HepG2 (cell line): Measurements from ENCODE around the gene ACKR3. TPM values are rescaled to one million over a fixed set of nuclear protein-coding genes. Genes with fewer than 3 reads are reported as not detected.

Experiments
- ATAC-seq: fragments of 200-7000 bp; cut with Tn5 transposase; 3 replicates; pipeline ENCODE4 v1.9.1; 2020; ENCODE audit warnings: mild to moderate bottlenecking, moderate library complexity
- BruUV-seq: library from RNA; stranded (reverse); fragments of 400-500 nt; replicated peaks from 2 replicates; lab custom pipeline; 2021; lab: Mats Ljungman, UMichigan
- CTCF ChIA-PET: fragments of 300-600 bp; formaldehyde crosslinking; extraction: SDS; loops from one replicate; lab custom pipeline; 2021; ENCODE audit warnings: low total read pairs, inconsistent platforms, low intra/inter-chr PET ratio; lab: Yijun Ruan, JAX
- POLR2A ChIA-PET: fragments of 350-600 bp; sonication (Branson Sonifier 250); formaldehyde crosslinking; loops from one replicate; lab custom pipeline; 2020; ENCODE audit warnings: antibody characterized with exemption, inconsistent platforms; lab: Yijun Ruan, JAX
- DNase-seq: peaks from one replicate; pipeline ENCODE4 v3.0.0-alpha.2; 2015; ENCODE audit warnings: low spot score
- FAIRE-seq: peaks from 3 replicates; lab custom pipeline; 2011; peaks lifted over from hg19 to GRCh38; lab: Jason Lieb, UNC
- H2AFZ ChIP-seq: one replicate; pipeline ENCODE4 v1.6.1; 2011; ENCODE audit warnings: low read length, inconsistent platforms
- H3K27ac ChIP-seq: fragments of 300-600 bp; 3 replicates; pipeline ENCODE4 v1.8.0; 2011; ENCODE audit warnings: mixed run types, mild to moderate bottlenecking, mixed read lengths, low read length, inconsistent platforms; ENCODE audit not compliant: insufficient read depth; ENCODE audit errors: extremely low read length
- H3K27me3 ChIP-seq, 2 experiments: fragments of 200-600 bp in 1 of 2; 2 replicates in 1 of 2; 3 replicates in 1 of 2; pipeline versions ENCODE4 v1.6.0 to v1.8.0; 2011; ENCODE audit warnings: low read length in 2 of 2, mild to moderate bottlenecking in 2 of 2, moderate library complexity in 2 of 2, inconsistent platforms in 1 of 2; ENCODE audit not compliant: insufficient read depth in 2 of 2, control insufficient read depth in 1 of 2
- H3K36me3 ChIP-seq, 2 experiments: fragments of 200-600 bp in 1 of 2; replicated peaks in 1 of 2; 2 replicates in 1 of 2; 3 replicates in 1 of 2; pipeline versions ENCODE4 v1.5.1 to v1.8.0; 2011; ENCODE audit warnings: low read length in 2 of 2, inconsistent platforms in 1 of 2; ENCODE audit not compliant: insufficient read depth in 2 of 2, control insufficient read depth in 1 of 2
- H3K4me1 ChIP-seq: 2 replicates; pipeline ENCODE4 v1.5.1; 2012; ENCODE audit warnings: low read length, inconsistent platforms; ENCODE audit not compliant: insufficient read depth
- H3K4me2 ChIP-seq: 2 replicates; pipeline ENCODE4 v1.6.0; 2011; ENCODE audit warnings: low read depth, low read length, inconsistent platforms
- H3K4me3 ChIP-seq, 3 experiments: fragments of 200-600 bp in 1 of 3; sonication (generic), shearing (Covaris generic) in 1 of 3; replicated peaks in 1 of 3; 2 replicates each; pipeline ENCODE4 v1.5.1; 2011 to 2016; ENCODE audit warnings: low read length in 3 of 3, inconsistent platforms in 2 of 3, low read depth in 2 of 3, mild to moderate bottlenecking in 2 of 3, control low read depth in 1 of 3, mixed read lengths in 1 of 3; ENCODE audit not compliant: insufficient read depth in 1 of 3
- H3K79me2 ChIP-seq: one replicate; pipeline ENCODE4 v1.6.1; 2011; ENCODE audit warnings: low read length, inconsistent platforms; ENCODE audit not compliant: insufficient read depth
- H3K9ac ChIP-seq: 2 replicates; pipeline ENCODE4 v1.6.0; 2011; ENCODE audit warnings: mild to moderate bottlenecking, low read depth, low read length, inconsistent platforms; ENCODE audit not compliant: insufficient read depth
- H3K9me3 ChIP-seq: 2 replicates; pipeline ENCODE4 v1.5.1; 2012; ENCODE audit warnings: mild to moderate bottlenecking, low read length
- H4K20me1 ChIP-seq: 2 replicates; pipeline ENCODE4 v1.6.0; 2011; ENCODE audit warnings: inconsistent platforms, mild to moderate bottlenecking, low read length, moderate library complexity; ENCODE audit not compliant: insufficient read depth
- CEBPZ ChIP-seq: IDR thresholded peaks from 2 replicates; pipeline ENCODE4 v1.6.1; 2012; ENCODE audit warnings: low read length, improper control_type of control experiment
- CENPX ChIP-seq: sonication (generic); formaldehyde crosslinking; IDR thresholded peaks from 2 replicates; pipeline ENCODE4 v1.9.0; 2021; ENCODE audit warnings: mild to moderate bottlenecking, missing genetic modification reagents, moderate library complexity
- E2F1 ChIP-seq: sonication (generic); formaldehyde crosslinking; IDR thresholded peaks from 2 replicates; pipeline ENCODE4 v1.5.0; 2020; ENCODE audit warnings: missing genetic modification reagents
- FIP1L1 ChIP-seq: fragments of 200-400 bp; formaldehyde crosslinking; IDR thresholded peaks from 2 replicates; pipeline ENCODE4 v1.6.1; 2018; ENCODE audit warnings: low read depth, mild to moderate bottlenecking, low read length, moderate library complexity, borderline replicate concordance; ENCODE audit not compliant: insufficient read depth
- HCFC1 ChIP-seq: fragments of 150-350 bp; IDR thresholded peaks from 2 replicates; pipeline ENCODE4 v1.6.1; 2014; ENCODE audit warnings: low read depth, low read length
- KLF11 ChIP-seq: IDR thresholded peaks from 2 replicates; pipeline ENCODE4 v1.6.1; 2016; ENCODE audit warnings: missing compliant biosample characterization
- MIER3 ChIP-seq: IDR thresholded peaks from 2 replicates; pipeline ENCODE4 v1.6.1; 2016; ENCODE audit warnings: missing compliant biosample characterization, borderline replicate concordance
- MLLT10 ChIP-seq: sonication (generic); formaldehyde crosslinking; IDR thresholded peaks from 2 replicates; pipeline ENCODE4 v1.4.0; 2020; ENCODE audit warnings: missing genetic modification reagents
- NONO ChIP-seq, 2 experiments: fragments of 450-650 bp in 1 of 2; sonication (generic) in 1 of 2; formaldehyde crosslinking in 1 of 2; IDR thresholded peaks in 1 of 2; conservative IDR thresholded peaks in 1 of 2; 2 replicates each; pipeline versions ENCODE4 v1.6.1 to v1.8.0; 2017 to 2022; ENCODE audit warnings: mild to moderate bottlenecking in 1 of 2, missing genetic modification reagents in 1 of 2, moderate library complexity in 1 of 2
- SUZ12 ChIP-seq: fragments of 150-350 bp; IDR thresholded peaks from 2 replicates; pipeline ENCODE4 v1.6.1; 2014; ENCODE audit warnings: low read depth, low read length
- THAP9 ChIP-seq: sonication (generic); formaldehyde crosslinking; IDR thresholded peaks from 2 replicates; pipeline ENCODE4; 2020; ENCODE audit warnings: missing genetic modification reagents, mild to moderate bottlenecking, borderline replicate concordance
- TRIM24 ChIP-seq: sonication (generic); formaldehyde crosslinking; IDR thresholded peaks from 2 replicates; pipeline ENCODE4 v1.8.0; 2022; ENCODE audit warnings: mild to moderate bottlenecking, missing genetic modification reagents
- ZNF256 ChIP-seq: sonication (generic); formaldehyde crosslinking; conservative IDR thresholded peaks from 2 replicates; pipeline ENCODE4 v1.4.0; 2020; ENCODE audit warnings: missing genetic modification reagents
- ZNF326 ChIP-seq: sonication (generic); formaldehyde crosslinking; IDR thresholded peaks from 2 replicates; pipeline ENCODE4 v1.4.0; 2020; ENCODE audit warnings: missing genetic modification reagents, borderline replicate concordance
- ZNF460 ChIP-seq: sonication (generic); formaldehyde crosslinking; IDR thresholded peaks from 2 replicates; pipeline ENCODE4 v1.5.1; 2020; ENCODE audit warnings: missing genetic modification reagents, mild to moderate bottlenecking, borderline replicate concordance
- ZNF639 ChIP-seq: conservative IDR thresholded peaks from 2 replicates; pipeline ENCODE4 v1.6.1; 2018; ENCODE audit warnings: missing genetic modification reagents
- ZNF740 ChIP-seq: sonication (generic); formaldehyde crosslinking; IDR thresholded peaks from 2 replicates; pipeline ENCODE4 v1.4.0; 2020; ENCODE audit warnings: missing genetic modification reagents
- WGBS: methylation state at CpG from one replicate; pipeline ENCODE4 v1.1.6; 2017; ENCODE audit warnings: low lambda C conversion rate; 5-methylcytosine and 5-hydroxymethylcytosine counted together
- in situ Hi-C: cut with HindIII; loops from 2 replicates; pipeline ENCODE4 v1.10.0; 2017; ENCODE audit warnings: low pct_unique_long_range_greater_than_20kb; ENCODE audit not compliant: extremely low pct_ligation_motif_present
- intact Hi-C: fragments of 100-400 bp; cut with micrococcal nuclease; formaldehyde crosslinking; loops from one replicate; pipeline ENCODE4 v1.10.0; 2022; ENCODE audit not compliant: unreplicated experiment
- polyA plus RNA-seq, 8 experiments: library from polyadenylated mRNA; depleted of rRNA in 3 of 8; stranded (reverse) in 7 of 8; unstranded in 1 of 8; fragments of >200 nt; fragmentation: Illumina TruSeq in 4 of 8; extraction: Trizol in 4 of 8; gene quantifications; 2 replicates each; pipeline versions ENCODE4 v1.2.1 to v1.2.3, GENCODE V29; 2011 to 2016; ENCODE audit warnings: low read depth in 4 of 8, missing spikeins in 1 of 8, mixed read lengths in 1 of 8; ENCODE audit not compliant: insufficient read depth in 1 of 8
- total RNA-seq, 5 experiments: library from RNA; depleted of rRNA; stranded (reverse); fragments of >200 nt; fragmentation: Illumina TruSeq; extraction: Trizol; gene quantifications; 2 replicates each; pipeline ENCODE4 v1.2.3, GENCODE V29; 2016; ENCODE audit warnings: low read depth in 1 of 5

Gene ACKR3
- total and polyA plus RNA-seq, 2 of the 13 experiments (the other 11 are each of a cell fraction or from before 2014, with no cell fraction given) = not detected

- Histone ChIP-seq H3K27ac (no peak overlapping the region), H3K9me3 (no peaks in the 10 kb centered on the region), H3K4me3 (no peak overlapping the region), H3K79me2 (no peaks in the 10 kb centered on the region), H3K27me3 (peaks cover 0 to 22% of the 10 kb centered on the region in 2 experiments; a peak in 3 of 5 replicates), H3K36me3 (no peaks in the 10 kb centered on the region), H3K9ac (no peak overlapping the region), H2AFZ (no peak overlapping the region), H4K20me1 (no peaks in the 10 kb centered on the region), H3K4me1 (no peaks in the 10 kb centered on the region), H3K4me2 (no peak overlapping the region)
- no peak for ATAC-seq
- FAIRE-seq = no peak
- in situ Hi-C loops = no loop called here
- no TSS peak for BruUV-seq
- CTCF ChIA-PET = no interaction called here
- DNase-seq = no peak
- POLR2A ChIA-PET = no interaction called here
- WGBS = 33% methylated on average over 2 of the region's 3 CpGs
- intact Hi-C loops = no loop called here
- no peak for TF ChIP-seq ZNF460 (CRISPR knock-in tag)
- no peak for TF ChIP-seq THAP9
- no peak for TF ChIP-seq CEBPZ
- no peak for TF ChIP-seq MIER3 (CRISPR knock-in tag)
- TF ChIP-seq ZNF639 (CRISPR knock-in tag) = no peak
- TF ChIP-seq MLLT10 (CRISPR knock-in tag) = no peak
- TF ChIP-seq HCFC1 = no peak
- no peak for TF ChIP-seq FIP1L1
- TF ChIP-seq KLF11 (CRISPR knock-in tag) = no peak
- TF ChIP-seq NONO (IDR thresholded peaks at IDR 0.05) = no peak
- no peak for TF ChIP-seq NONO (CRISPR knock-in tag; conservative IDR thresholded peaks at IDR 0.05)
- no peak for TF ChIP-seq E2F1 (CRISPR knock-in tag)
- no peak for TF ChIP-seq ZNF326 (CRISPR knock-in tag)
- TF ChIP-seq ZNF740 (CRISPR knock-in tag) = no peak
- TF ChIP-seq ZNF256 = no peak
- TF ChIP-seq TRIM24 (CRISPR knock-in tag) = no peak
- no peak for TF ChIP-seq SUZ12
- TF ChIP-seq CENPX (CRISPR knock-in tag) = no peak
Observed at GRCh38 chr2:236608710-236609109, 39.1 kb downstream of the ACKR3 start.
